ENCODE data around the gene PSMD13.

Gene PSMD13

DNA sequence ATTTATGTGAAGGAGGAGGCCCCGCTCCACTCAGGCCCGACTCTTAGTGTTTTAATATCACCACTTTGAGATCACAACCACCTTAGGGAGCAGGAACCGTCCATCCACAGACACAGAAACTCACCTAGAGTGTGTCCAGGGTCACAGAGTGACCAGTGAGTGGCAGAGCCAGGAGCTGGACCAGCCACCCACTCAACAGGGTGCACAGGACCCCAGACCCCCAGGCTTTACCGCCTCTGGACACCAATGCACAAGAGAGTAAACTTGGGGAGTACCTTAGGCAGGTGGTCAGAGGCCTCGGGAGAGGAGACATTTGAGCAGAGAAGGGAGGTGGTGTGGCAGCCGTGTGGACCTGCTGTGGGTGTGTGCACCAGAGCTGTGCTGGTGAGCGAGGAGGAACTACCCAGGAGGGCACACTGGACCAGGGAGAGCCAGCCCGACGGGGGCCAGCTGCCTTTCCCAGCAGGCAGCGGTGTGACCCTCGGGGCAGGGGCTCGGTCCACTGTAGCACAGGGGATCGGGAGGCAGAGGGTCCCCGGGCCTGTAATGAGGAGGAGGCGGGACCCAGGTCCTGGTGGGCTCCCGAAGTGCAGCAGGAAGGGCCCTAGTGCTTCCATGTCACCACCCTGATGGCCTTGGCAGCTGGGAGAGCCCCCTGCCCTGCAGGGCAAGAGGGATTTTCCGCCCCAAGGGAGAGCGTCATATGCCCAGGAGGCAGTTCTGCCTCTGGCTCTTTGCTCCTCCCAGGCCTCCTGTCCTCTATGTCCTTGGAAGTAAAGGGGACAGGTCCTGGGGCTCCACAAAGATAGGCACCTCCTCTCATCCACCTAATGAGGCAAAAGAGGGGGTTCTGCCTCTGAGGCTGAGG lies 33.9 kb downstream of the PSMD13 start:
- no peak overlapping the region for H3K4me3 ChIP-seq (ENCODE audit: control insufficient read depth, low read depth, low read length)
- TF ChIP-seq, protein P1, sequence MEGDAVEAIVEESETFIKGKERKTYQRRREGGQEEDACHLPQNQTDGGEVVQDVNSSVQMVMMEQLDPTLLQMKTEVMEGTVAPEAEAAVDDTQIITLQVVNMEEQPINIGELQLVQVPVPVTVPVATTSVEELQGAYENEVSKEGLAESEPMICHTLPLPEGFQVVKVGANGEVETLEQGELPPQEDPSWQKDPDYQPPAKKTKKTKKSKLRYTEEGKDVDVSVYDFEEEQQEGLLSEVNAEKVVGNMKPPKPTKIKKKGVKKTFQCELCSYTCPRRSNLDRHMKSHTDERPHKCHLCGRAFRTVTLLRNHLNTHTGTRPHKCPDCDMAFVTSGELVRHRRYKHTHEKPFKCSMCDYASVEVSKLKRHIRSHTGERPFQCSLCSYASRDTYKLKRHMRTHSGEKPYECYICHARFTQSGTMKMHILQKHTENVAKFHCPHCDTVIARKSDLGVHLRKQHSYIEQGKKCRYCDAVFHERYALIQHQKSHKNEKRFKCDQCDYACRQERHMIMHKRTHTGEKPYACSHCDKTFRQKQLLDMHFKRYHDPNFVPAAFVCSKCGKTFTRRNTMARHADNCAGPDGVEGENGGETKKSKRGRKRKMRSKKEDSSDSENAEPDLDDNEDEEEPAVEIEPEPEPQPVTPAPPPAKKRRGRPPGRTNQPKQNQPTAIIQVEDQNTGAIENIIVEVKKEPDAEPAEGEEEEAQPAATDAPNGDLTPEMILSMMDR (conservative IDR thresholded peaks at IDR 0.05; ENCODE audit: control insufficient read depth, insufficient read depth, low read depth, low read length), result no peak
- DNase-seq (ENCODE audit: low read depth), result no peak

DNA sequence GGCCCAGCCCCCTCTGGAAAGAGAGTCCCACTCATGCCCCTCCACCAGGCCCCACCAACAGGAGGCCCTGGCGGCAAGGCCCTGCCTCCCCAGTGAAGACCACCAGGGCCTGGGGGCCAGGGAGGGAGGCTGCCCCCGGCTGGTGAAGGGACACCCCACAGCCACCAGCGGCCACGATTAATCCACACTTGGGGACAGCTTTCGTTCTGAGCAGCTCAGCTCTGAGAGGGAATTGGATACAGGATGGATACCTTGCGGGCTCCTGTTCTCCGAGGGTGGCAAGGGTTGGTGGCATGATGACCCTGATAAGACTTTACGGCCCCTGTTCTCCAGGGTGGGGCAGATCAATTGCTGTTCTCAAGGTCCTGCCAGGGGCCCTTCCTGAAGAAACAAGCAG lies 34.5 kb downstream of the PSMD13 start:
- TF ChIP-seq, protein P1 (conservative IDR thresholded peaks at IDR 0.05; ENCODE audit: control insufficient read depth, insufficient read depth, low read depth, low read length), result no peak
- no peak overlapping the region for H3K4me3 ChIP-seq (ENCODE audit: control insufficient read depth, low read depth, low read length)
- no peak for DNase-seq (ENCODE audit: low read depth)

DNA sequence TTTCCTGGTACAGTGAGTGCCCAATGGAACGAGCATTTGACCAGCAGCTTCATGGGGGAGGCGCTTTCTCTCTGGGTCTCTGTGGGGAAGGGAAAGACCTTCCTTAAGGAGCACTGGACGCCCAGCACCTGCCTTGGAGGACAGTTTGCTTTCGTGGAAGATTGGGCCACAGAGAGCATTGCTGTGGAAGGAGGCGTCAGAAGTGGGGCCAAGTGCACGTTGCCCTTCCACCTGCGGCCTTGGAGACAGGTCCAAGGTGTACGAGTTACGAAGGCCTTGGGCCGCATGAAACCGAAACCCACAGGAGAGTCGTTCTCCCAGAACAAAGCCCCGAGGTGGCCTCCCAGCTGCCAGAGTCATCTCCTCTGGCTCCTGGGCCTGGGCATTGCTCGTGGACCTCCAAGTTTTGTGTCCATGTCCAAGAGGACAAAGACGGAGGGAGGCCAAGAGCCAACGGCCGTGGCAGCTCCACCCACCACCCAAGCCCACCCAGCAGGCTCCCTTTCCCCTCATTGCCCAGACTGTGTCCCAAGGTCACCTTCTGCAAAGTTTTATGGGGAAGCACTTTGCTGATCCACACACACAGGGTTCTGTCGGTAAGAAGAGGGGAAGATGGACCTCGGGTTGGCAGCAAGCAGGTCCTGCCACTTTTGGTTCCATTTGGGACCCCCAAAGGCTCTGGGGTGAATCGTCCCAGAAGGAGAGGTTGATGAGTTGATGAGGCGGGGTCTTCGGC lies 35.6 kb downstream of the PSMD13 start:
- TF ChIP-seq, protein P1 (conservative IDR thresholded peaks at IDR 0.05; ENCODE audit: control insufficient read depth, insufficient read depth, low read depth, low read length), result no peak
- no peak for DNase-seq (ENCODE audit: low read depth)
- H3K4me3 ChIP-seq (ENCODE audit: control insufficient read depth, low read depth, low read length), result no peak overlapping the region

DNA sequence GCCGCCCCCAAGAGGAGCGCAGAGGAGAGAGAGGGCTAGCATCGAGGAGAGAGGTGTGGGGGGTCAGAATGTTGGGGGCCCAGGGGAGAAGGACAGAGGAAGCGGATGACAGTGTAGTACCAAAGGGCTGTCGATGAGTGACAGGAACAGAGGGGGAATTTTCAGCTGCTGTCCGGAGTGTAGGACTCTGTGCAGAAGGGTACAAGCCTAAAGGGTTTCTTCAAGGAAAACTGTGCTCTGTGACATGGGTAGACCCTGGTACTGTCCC lies 36.1 kb downstream of the PSMD13 start:
- no peak for DNase-seq (ENCODE audit: low read depth)
- TF ChIP-seq, protein P1 (conservative IDR thresholded peaks at IDR 0.05; ENCODE audit: control insufficient read depth, insufficient read depth, low read depth, low read length), result no peak
- no peak overlapping the region for H3K4me3 ChIP-seq (ENCODE audit: control insufficient read depth, low read depth, low read length)

DNA sequence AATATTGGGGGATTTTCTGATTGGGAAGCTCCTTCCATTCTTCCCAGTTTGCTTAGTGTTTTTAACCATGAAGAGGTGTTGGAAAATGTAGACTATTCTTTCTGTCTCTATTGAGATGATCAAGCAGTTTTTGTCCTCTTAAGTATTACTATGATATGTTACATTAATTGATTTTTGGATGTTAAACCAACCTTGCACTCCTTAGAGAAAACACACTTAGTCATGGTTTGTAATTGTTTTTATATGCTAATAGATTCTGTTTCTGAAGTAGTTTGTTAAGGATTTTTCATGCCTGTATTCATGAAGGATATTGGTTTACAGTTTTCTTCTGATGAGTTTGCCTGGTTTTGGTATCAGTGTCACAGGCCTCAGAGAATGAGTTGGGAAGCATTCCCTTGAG lies 39.4 kb downstream of the PSMD13 start:
- no peak overlapping the region for H3K4me3 ChIP-seq (ENCODE audit: control insufficient read depth, low read depth, low read length)
- TF ChIP-seq, protein P1 (conservative IDR thresholded peaks at IDR 0.05; ENCODE audit: control insufficient read depth, insufficient read depth, low read depth, low read length), result no peak
- no peak for DNase-seq (ENCODE audit: low read depth)

DNA sequence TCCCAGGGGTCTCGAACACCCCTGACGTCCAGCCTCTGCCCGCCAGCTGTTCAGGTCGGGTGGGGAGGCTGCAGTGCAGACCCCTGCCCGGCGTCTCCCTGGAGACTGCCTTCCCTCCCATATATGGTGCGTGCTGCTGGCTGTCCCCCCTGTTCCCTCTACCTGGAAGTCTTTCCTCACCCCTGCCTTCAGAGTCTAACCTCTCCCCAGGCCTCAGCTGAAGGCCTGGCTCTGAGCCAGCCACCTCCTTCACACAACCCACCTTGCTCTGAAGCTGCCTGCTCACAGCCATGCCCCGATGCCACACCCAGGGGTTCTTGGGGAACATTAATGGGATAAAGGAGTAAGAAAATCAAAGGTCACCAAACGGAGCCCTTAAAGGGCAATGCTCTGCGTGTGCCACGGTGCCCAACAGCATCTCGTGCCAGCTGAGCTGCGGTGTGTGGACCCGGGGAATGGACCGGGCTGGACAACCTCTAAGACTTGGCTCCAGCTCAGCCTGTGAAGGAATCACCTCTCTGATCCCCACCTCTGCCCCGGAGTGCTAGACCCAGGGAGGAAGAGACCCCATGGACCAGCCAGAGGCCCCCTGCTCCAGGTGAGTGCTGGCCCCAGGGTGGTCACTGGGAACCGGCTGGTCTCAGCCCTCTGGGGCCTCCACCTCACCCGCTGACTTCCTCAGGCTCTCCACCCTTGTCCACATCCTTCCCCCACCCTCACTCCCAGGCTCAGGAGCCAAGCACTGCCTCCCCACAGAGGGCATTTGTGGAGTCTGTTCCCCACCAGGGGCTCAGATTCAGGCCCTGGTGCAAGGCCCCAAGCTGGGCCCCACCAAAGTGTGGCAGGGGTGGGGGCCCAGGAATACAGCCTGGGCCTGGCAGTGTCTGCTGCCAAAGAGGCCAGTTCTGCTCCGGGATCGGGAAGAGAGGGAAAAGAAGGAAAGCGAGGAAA lies 41.5 kb downstream of the PSMD13 start, which contains the start of gene NLRP6:
NLRP6 (plus strand) TSS at position 407 of the 951 bp plus-strand sequence; CDS start at position 570, 163 bp downstream.
- H3K4me3 ChIP-seq (ENCODE audit: control insufficient read depth, low read depth, low read length), result no peak within 1 kb of the TSS
- no peak for DNase-seq (ENCODE audit: low read depth)
- TF ChIP-seq, protein P1 (conservative IDR thresholded peaks at IDR 0.05; ENCODE audit: control insufficient read depth, insufficient read depth, low read depth, low read length), result no peak

All from fibroblast of mammary gland (primary cell).